ENCODE data around the gene KLHL6.
"Not testable (repeated sequence)": the region's sequence is repeated elsewhere in the genome, so short reads cannot be mapped to it uniquely, and the experiment has no call there.

Gene KLHL6, protein sequence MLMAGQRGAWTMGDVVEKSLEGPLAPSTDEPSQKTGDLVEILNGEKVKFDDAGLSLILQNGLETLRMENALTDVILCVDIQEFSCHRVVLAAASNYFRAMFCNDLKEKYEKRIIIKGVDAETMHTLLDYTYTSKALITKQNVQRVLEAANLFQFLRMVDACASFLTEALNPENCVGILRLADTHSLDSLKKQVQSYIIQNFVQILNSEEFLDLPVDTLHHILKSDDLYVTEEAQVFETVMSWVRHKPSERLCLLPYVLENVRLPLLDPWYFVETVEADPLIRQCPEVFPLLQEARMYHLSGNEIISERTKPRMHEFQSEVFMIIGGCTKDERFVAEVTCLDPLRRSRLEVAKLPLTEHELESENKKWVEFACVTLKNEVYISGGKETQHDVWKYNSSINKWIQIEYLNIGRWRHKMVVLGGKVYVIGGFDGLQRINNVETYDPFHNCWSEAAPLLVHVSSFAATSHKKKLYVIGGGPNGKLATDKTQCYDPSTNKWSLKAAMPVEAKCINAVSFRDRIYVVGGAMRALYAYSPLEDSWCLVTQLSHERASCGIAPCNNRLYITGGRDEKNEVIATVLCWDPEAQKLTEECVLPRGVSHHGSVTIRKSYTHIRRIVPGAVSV

DNA sequence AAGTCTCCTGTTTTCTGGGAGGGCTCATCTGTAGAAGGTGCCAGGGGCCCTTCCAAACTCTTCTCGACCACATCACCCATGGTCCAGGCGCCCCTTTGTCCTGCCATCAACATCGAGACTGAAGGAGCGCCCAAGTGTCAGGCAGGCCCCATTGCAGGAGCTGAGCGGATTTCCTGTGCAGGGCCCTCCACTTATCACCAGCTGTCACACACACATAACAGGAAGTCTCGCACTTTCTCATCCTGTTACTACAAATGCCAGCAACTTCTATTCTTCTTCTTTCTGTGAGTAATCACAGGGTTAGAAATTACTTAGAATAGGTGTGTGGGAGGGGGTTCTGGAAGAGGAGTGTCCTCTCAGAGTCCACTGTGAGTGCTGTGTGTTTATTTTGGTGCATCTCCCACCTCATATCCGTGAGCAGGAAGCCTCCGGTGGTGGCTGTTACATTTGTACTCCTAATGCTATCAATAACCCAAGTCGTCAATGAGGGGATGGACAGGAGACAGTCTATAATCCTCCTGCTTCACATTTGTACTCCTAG is at the start of gene KLHL6:
KLHL6 (minus strand) TSS at position 166 of the 541 bp plus-strand sequence; CDS start at position 113, 53 bp downstream.
- no peak for DNase-seq (ENCODE audit: low spot score)

DNA sequence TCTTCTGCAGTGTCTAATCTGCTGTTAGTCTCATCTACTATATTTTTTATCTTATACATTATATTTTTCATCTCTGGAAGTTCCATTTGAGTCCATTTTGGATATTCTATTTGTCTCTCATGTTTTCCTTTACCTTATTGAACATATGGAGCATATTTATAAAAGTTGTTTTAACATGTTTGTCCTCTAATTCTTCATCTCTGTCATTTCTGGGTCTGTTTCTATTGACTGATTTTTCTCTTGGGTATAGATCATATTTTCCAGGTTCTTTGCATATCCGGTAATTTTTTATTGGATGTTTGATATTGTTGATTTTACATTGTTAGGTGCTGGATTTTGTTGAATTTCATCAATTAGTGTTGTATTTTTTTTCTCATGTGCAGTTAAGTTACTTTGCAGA is 42.5 kb upstream of the KLHL6 start:
- no peak for DNase-seq (ENCODE audit: low spot score)

DNA sequence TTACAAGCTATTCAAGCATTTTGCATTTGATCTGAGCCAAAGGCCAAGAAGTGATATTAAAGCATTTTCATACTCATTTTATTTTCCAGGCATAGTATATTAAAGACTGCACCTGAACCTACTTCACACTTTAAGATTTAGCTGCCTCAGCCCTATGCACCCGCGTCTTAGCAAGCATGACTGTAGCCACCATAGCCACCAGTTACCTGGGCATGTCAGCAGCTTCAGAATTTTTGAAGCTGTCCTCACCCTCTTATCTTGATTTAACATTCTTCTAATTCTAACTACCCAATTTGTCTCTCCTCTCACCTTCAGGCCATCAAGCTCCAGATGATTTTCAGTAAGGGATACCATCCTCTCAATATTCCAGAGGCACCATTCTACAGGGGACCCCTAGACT is 39.1 kb upstream of the KLHL6 start:
- DNase-seq (ENCODE audit: low spot score), result no peak

DNA sequence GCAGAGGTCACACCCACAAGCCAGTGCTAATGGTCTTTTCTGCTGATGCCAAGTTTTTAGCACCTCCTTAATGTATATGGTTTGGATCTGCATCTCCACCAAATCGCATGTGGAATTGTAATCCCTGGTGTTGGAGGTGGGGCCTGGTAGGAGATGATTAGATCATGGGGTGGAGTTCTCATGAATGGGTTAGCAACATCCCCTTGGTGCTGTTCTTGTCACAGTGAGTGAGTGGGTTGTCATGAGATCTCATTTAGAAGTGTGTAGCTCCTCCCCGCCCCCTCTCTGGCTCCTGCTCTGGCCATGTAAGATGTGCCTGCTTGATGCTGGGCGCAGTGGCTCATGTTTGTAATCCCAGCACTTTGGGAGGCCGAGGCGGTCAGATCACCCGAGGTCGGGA is 37.3 kb upstream of the KLHL6 start:
- no peak for DNase-seq (ENCODE audit: low spot score)

DNA sequence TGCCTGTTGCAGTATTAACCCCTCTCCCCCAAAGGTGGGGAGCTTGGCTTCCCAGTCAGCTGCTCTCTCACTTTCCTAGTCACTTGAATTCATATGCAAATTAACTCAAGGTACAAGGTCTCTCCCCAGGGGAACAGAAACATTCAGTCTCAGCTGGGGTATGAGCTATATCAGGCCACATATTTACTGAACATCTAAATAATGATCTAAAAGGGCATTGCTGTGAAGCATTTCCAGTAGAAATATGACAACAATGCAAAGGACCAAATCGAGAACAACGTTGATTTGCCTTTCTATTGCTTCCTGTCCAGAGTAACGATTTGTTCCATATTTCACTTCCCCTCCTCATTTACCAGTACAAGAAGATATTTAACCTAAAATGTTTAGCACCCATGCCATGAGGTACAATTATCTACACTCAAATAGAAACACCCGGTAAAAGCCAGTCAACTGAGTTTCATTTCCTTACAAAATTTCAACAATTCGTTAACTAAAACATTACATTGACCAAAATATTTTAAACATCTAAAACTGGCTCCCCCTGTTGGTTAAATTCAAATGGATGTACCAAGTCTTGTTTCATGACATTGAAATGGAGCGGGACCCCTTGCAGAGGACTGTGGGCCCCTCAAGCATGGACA is 36.5 kb upstream of the KLHL6 start:
- DNase-seq (ENCODE audit: low spot score), result no peak

DNA sequence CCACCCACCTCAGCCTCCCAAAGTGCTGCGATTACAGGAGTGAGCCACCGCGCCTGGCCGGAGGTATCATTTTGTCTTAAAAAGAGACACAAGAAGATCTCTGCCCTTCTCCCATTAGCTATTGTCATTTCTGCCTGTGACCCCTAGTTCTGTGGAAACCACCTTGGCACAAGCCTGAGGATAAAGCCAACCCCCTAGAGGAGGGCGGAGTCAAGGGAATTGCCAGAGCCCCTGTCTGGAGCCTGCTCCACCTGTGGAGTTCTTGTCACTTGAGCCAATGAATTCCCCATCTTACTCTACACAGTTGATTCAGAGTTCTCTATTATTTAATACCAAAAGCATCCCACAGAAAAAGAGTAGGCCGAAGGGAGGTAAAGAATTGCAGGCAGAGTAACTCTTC is 34.9 kb upstream of the KLHL6 start:
- no peak for DNase-seq (ENCODE audit: low spot score)

DNA sequence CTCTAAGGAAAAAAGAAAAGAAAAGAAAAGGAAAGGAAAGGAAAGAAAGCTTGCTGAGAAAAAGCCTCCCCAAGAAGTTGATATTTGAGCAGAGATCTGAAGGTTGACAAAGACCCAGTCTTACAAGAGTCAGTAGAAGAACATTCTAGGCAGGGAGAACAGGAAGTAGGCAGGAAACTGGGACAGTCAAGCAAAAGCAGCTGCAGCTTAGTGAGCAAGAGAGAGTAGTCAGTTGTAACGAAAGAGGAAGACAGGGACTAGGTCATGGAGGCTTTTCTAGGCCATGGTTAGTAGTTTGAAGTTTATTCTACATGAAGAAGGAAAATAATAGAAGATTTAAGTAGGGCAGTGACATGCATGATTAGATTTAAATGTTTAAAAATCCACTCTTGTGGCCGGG is 31.8 kb upstream of the KLHL6 start:
- no peak for DNase-seq (ENCODE audit: low spot score)

DNA sequence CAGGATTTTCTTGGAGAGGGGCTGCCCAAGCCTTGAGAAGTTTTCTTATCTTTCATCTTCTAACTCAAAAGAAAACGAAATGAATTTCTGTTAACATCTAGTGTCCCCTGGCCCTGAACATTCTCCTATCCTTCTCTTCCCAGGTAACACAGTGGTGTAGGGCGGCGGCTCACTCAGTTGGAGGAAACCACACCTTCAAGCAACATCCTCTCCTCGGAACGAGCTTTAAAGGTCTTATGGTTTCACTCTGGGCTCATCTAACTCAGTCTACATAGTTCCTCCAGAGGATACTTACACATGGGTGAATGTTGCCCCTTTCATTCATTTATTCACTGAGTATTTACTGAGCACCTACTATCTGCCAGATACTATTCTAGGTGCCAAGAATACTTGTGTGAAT is 31.0 kb upstream of the KLHL6 start:
- no peak for DNase-seq (ENCODE audit: low spot score)

DNA sequence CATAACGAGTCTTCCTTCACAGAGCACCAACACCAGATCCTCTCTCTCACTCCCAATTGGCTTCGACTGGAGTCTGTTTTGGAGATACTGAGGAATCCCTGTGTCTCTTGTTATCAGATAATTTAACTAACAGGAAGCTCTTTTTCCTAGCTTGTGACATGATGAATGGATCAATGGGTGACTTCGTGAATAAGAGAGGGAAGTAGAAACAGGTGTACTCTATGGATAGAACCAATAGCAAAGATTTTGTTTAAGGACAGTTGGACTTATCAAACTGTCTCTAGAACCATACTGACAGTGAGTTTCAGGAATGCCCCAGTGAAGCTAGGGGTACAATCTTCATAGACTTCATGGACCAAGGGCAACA is 29.4 kb upstream of the KLHL6 start:
- DNase-seq (ENCODE audit: low spot score), result no peak

DNA sequence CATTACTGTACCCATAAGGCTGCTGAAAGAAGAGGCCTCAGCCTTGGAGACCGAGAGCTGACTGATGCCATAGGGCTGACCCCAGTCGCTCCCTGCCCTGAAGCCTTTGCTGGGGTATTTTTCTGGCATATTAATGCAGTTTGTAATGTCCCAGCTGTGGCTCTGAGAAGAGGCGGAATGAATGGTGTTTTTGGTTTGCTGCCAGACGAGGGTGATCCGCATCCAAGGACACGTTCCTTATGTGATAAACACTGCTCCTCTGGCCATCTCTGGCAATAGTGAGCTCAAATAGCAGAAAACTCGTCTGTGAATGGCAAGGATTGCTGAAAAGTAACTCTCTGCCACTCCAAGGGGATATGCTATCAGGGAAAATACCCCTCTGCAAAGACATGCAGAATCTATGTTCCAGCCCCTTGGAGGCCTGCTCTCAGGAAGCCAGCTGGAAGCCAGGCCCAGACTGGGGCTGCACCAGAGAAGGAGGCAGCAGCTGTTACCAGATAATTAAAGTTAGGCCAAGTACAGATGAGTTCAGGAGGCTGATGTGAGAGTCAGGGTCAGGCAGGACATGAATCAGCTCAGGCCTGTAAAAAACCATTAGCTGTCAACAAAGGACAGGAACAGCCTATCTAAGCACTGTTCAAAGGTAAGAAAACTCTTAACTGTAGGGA is 28.9 kb upstream of the KLHL6 start:
- DNase-seq (ENCODE audit: low spot score), result no peak

DNA sequence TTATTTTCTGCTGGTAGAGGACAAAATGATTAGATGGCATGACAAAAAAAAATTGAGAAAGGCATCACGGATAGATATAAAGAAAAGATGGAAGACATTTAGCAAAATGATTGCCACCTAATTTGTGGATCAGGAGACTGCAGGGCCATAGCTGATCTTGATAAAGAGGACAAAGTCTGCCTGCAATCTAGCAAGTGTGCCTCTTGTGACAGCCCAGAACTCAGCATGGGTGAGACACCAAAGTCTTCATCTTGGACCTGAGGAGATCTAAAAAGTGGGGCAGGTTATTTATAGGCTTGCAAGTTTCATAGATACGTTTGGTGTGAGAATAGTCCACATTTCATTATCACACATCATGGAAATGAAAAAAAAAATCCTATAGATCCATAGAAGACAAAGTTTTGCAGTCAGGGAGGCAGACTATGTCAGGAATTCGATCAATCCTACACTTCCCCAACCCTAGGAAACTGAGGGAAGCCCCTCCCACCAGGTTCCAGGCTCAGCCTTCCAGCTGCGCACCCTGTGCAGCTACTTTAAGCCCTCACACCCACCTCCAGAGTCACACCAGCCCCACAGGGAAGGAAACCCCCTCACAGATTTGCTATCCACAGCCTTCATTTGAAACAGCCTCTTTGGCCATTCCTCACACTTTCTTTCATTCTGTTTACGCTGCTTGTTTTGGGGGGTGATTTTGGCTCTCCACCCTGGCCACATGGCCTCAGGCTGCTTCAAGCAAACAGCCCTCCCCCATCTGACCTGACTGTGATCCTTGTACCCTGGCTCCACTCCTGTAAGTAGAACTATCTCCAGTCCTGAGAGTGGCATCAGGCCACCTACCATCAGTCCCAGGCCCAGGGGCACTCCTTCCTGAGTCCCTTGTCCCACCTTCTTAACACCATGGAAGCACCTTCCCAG is 28.1 kb upstream of the KLHL6 start:
- no peak for DNase-seq (ENCODE audit: low spot score)

DNA sequence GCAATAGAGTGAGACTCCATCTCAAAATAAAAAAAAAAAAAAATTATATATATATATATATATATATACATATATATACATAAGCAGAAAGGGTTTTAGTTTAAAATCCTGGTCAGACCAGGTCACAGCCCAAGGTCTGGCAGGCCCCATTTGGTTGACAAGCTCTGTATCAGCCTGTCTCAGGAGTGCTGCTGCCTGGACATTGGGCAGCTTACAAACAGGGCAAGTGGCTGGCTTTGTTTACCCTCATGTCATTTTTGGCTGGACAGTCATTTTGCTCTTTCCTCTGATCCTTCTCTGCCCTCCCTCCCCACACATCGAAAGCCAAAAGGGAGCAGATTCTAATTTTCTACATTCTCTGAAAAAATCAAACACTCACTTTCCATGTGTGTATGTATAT is 26.7 kb upstream of the KLHL6 start:
- no peak for DNase-seq (ENCODE audit: low spot score)

DNA sequence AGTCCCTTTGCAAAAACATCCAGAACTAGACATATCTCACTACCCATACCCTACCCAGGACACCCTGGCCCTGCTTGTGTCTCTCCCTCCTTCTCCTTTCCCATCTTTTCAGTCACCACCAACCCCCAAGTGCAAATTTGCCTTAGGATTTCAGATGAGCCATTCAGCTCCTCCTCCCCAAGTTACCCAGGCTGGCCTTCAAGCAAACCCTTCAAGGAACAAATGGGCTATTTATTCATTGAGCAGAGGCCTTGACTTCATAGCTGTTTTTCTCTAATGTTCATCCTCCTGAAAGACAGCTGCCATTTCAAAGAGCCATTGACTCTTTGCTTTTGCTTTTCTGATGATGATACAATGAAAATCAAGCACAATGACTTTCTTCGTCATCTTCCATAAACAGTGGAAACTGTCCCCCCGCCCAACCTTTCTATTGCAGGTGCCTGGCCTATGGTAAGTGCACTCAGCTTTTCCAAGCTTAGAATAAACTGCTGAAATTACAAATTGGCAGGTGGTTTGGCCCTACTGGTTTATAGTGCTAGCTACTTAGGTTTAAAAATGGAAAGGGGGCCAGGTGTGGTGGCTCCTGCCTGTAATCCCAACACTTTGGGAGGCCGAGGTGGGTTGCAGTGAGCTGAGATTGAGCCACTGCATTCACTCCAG is 26.1 kb upstream of the KLHL6 start:
- DNase-seq (ENCODE audit: low spot score), result no peak

DNA sequence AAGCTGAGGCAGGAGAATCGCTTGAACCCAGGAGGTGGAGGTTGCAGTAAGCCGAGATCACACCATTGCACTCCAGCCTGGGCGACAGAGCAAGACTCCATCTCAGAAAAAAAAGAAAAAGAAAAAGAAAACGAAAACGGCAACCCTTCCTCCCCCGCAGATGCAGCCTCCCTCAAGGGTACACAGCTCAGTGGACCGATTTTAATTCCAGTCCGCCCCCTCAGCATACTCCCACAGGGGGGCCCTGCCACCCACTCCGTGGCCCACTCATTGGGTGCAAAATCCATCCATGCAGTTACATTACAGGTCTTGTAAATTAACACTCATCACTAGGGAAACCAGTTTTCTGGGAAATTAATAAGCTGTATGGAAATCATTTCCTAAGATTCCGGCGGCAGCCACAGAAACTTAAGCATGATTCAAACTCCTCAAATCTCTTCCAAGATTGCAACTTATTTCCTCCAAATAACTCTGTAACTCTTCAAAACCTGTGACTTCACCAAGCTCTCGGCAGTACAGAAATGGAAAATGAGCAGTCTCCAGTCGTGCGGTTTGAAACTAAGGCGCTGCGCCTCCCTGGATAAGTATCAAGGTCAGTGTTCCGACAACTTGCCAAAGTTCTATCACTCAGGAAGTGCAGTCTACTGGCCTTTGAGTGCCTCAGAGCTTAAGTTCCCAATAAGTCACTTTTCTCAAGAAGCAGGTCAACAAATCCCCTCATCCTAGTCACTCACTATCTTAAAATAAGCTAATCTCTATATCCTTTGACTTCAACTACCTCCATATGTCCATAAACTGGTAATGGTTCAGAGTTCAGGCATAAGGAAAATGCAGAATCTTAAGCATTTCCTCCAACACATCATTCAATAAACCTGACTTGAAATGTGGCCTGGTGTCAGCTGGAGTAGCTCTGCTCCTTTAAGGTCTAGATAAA is 24.7 kb upstream of the KLHL6 start:
- DNase-seq (ENCODE audit: low spot score), result no peak

DNA sequence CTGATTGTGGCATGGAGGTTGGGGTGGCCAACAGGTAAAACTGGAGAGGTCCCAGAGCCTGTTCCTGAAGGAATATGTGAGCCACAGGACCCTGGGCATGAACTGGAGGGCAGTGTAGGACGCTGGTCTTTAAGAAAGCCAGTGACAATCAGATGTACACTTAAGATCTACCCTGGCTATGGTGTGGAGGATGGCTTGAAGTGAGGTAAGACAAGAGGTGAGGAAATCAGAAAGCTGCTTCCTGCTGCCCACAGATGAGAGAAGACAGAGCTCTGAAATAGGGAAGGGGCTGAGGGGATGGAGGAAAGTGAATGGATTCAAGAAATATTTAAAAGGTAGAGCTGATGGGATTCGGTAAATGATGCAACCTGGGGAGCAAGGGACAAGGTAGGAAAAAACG is 22.7 kb upstream of the KLHL6 start:
- DNase-seq (ENCODE audit: low spot score), result no peak

DNA sequence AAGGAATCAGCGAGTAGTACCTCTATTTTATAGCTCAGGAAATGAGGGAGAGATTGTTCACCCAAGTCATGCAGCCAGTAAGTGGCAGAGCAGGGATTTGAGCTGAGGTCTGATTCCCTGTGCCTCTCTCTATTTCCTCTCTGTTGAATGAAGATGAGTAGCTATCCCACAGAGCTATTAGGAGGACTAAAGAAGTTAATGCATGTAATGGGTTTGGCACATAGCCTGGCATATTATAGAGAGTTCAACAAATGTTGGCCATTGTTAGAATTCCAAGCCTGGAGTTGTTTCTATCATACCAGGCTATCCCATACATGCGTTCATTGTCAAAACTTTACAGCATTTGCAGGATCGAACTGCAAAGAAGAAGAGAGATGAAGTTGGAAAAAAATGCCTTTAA is 21.8 kb upstream of the KLHL6 start:
- DNase-seq (ENCODE audit: low spot score), result no peak

DNA sequence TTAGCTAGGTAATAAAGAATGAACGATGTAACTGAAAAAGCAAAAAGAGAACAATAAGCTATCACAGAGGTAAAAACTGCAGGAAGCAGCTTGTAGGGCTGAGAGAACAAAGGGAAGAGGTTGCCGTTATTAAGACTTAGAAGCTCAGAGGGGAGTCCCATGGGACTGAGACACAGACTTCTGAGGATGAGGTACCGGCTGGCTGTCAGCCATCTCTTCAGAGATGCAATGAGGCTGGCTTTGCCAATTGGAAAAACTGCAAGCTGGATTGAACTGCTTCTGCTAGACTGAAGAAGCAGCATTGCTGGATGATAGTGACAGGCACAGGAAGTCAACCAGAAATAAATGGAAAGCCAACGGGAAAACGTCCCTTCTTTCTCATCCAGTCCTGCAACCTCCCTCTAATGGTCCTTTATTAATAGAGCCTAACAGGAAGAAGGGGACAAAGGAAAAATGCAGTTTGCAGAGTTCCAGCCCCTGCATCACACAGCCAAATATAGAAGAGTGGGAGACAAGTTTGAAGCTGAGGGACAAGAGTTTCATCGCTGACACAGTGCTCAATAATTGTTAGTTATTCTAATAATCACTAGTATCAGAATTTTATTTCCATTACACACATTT is 21.1 kb upstream of the KLHL6 start:
- DNase-seq (ENCODE audit: low spot score), result no peak

DNA sequence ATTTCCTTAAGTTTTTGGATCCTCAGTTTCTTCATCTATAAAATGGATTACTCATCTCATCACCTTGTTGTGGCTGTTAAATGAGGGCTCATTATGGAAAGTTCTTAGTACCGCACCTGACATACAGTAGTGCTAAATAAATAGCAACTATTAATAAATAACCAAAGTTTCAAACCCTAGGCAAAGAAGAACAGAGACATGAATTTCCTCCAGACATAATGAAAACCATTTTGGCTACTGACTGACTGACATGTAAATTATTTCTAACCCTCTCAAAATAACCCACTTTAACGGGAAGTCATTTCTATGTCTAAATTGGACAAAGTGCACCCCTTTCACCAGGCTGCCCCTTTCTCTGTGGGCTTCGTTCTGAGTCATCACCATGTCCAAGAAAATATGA is 17.4 kb upstream of the KLHL6 start:
- DNase-seq (ENCODE audit: low spot score), result no peak

DNA sequence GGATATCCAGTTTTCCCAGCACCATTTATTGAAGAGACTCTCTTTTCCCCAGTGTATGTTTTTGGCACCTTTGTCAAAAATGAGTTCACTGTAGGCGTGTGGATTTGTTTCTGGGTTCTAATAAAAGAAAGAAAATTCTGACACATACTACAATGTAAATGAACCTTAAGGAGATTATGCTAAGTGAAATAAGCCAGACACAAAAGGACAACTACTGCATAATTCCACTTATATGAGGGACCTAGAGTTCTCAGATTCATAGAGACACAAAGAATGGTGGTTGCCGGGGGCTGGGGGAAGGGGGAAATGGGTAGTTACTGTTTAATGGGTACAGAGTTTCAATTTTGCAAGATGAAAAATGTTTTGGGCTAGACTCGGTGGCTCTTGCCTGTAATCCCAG is 14.7 kb upstream of the KLHL6 start:
- not testable (repeated sequence) for DNase-seq (ENCODE audit: low spot score)

All from HuH-7.5 (cell line).